Measurements from ENCODE around the gene HCN3.
"Not testable (repeated sequence)": the region's sequence is repeated elsewhere in the genome, so short reads cannot be mapped to it uniquely, and the experiment has no call there.

HCN3 gene

GRCh38 chr1:155319536-155319935 is 42.3 kb downstream of the HCN3 start:
- DNase-seq = no peak

DNA sequence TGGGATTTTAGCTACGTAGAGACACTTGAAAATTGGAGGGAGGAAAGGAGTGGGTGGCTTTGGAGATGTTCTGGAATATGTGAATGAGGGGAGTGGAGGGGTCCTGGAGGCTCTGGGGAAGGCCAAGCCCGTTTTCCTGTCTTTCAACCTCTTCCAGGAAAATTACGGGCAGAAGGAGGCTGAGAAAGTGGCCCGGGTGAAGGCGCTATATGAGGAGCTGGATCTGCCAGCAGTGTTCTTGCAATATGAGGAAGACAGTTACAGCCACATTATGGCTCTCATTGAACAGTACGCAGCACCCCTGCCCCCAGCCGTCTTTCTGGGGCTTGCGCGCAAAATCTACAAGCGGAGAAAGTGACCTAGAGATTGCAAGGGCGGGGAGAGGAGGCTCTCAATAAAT is 43.0 kb downstream of the HCN3 start:
- no peak for DNase-seq

- DNase-seq = peak; percentile 64 to 68
Observed at GRCh38 chr1:155320661-155321617, 43.7 kb downstream of the HCN3 start, which contains the start of gene RUSC1. RUSC1 (plus strand) TSS chr1:155320894; CDS start chr1:155321774, 880 bp downstream.

GRCh38 chr1:155321639-155322503 is 44.6 kb downstream of the HCN3 start:
- DNase-seq = no peak

DNA sequence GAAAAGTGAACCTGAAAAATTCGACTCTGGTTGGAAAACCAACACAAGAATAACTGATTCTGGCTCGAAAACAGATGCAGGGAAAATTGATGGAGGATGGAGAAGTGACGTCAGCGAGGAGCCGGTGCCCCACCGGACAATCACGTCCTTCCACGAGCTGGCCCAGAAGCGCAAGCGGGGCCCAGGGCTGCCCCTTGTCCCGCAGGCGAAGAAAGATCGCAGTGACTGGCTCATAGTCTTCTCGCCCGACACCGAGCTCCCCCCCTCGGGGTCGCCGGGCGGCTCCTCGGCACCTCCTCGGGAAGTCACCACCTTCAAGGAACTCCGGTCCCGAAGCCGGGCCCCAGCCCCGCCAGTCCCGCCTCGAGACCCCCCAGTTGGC is 45.3 kb downstream of the HCN3 start:
- DNase-seq = no peak

DNA sequence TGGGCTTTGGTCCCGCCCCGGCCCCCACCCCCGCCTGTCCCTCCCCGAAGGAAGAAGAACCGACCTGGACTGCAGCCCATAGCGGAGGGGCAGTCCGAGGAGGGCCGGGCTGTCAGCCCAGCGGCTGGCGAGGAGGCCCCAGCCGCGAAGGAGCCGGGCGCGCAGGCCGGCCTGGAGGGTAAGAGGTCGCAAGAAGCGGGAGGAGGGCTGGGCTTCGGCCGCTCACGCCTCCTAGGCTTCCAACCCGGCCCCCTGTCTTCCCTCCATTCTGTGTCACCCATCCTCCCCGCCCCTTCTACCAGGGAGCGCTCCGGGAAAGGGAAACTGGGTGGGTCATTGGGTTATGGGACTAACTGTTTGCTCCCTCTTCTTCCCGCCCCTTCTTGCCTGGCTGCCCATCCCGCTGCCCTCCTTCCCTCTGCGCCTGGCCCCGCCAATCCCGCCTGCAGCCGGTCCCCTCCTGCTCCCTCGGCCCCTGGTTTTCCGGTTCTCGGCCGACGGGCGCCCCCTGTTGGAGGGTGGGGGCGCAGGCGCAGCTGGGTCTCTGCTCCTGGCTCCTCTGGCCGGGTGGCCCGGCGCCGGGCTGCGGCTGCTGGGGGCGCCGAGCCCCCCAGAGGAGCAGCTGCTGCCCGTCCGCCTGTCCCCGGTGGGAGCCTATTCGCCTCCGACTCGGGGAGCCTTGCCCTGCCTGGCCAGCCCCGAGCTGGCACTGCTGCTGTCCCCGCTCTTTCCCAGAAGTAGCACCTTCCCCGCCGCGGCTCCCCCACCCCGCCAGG is 45.9 kb downstream of the HCN3 start:
- peak; percentile 94 to 95 for DNase-seq

GRCh38 chr1:155323729-155324036 is 46.4 kb downstream of the HCN3 start:
- DNase-seq = peak; percentile 76 to 83

DNA sequence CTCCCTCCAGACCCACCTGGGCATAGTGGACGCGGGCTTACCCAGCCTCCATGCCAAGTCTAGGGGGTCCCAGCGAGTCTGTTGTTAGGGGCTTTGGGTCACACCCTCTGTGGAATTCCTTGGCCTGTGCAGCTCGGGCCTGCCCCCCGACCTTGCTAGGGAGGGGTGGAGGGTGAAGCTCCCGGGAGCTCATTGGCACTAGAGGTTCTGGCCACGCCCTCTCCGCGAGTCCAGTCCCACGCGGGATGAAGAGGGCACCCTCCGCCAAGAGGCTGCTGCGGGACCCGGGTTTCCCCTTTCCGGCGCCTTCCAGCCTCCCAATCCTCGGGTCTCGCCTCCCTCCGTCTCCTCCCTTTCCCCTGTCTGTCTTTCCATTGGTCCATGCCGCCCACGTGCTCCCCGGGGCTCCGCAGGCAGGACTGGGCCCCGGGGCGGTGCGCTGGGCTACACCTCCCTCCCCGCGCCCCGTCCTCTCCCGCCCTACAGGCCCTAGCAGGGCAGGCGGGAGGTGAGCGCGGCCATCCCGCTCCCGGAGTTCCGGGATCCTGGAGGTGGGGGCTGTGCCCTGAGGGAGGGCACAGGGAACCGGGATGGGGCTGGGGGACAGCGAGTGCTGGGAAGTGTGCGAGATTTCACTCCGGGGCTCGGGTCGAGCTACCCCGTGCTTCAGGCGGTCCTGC is 46.9 kb downstream of the HCN3 start:
- DNase-seq = peak; percentile 91

- DNase-seq = no peak
Observed at GRCh38 chr1:155324717-155325602, 47.7 kb downstream of the HCN3 start.

DNA sequence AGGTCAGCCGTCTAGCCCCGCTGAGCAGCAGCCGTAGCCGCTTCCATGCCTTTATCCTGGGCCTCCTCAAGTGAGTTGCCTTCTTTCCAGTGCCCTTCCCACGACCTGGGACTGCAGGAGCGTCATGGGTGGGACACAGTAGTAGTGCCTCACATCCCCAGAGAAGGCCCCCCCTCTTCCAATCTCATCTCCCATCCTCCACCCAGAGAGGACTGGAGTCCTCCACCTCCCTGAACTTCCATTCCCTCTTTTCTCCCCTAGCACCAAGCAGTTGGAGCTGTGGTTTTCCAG is 48.3 kb downstream of the HCN3 start:
- DNase-seq = no peak

- DNase-seq = no peak
Observed at GRCh38 chr1:155326020-155326526, 48.8 kb downstream of the HCN3 start.

GRCh38 chr1:155326631-155327037 is 49.4 kb downstream of the HCN3 start:
- no peak for DNase-seq

- no peak for DNase-seq
Observed at GRCh38 chr1:155327981-155328380, 50.7 kb downstream of the HCN3 start.

DNA sequence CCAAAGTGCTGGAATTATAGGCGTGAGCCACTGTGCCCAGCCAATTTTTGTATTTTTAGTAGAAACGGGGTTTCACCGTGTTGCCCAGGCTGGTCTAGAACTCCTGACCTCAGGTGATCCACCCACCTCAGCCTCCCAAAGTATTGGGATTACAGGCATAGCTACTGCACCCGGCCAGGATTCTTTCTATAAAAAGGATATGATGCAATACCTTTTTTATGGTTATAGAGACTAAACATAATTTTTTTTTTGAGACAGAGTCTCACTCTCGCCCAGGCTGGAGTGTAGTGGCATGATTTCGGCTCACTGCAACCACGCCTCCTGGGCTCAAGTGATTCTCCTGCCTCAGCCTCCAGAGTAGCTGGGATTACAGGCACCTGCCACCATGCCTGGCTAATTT is 51.6 kb downstream of the HCN3 start:
- DNase-seq = not testable (repeated sequence)

- DNase-seq = no peak
Observed at GRCh38 chr1:155329980-155330598, 52.8 kb downstream of the HCN3 start.

DNA sequence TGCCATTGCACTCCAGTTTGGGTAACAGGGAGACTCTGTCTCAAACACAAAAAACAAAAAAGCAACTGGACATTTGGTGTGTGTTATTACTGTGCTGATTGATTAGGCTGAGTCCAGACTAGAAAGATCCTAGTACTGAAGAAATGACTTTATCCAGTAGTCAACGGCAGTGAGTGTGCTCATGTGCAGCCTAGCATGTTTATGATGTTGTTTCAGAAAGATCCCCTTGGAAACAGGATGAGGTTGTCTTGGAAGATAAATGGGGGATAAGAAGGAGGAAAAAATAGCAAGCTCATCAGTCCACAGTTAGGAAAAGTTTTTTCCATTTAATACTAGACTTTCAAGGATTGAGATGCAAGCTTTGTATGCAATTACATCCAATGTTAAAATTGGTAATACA is 57.7 kb downstream of the HCN3 start:
- DNase-seq = no peak
